ENCODE measurements around the gene TGFBI. TPM values are rescaled to one million over a fixed set of nuclear protein-coding genes. Genes with fewer than 3 reads are reported as not detected.

Gene TGFBI
- total RNA-seq, 4 donors from 2014 or later = 19.6 to 55.9 (median 38.5) TPM

DNA sequence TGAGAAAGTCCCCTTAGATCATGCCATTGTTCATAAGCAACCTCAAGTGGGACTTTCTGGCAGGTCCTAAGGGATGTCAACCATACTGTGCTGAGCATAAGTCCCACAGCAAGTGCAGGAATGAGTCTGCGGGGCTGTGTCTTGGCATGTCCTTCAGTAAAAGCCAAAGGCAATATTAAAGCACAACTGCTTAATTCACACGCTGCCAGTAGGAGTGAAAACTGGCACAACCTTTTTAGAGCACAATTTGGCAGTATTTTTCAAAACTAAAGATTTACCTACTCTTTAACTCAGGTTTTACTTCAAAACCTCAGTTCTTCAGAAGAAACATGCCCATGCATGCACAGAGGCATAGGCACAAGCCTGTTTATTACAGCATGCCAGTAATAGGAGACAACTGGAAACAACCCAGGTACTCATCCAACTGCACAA is 79.4 kb downstream of the TGFBI start:
- Histone ChIP-seq H3K36me3 (no peaks in the 10 kb centered on the region), H3K4me3 (replicated peaks in 1 of 3) (no peak overlapping the region), H3K27ac (no peak overlapping the region), H3K9me3 (no peaks in the 10 kb centered on the region), H3K27me3 (no peaks in the 10 kb centered on the region), H3K4me1 (peaks cover 17% of the 10 kb centered on the region in 2 donors)
- TF ChIP-seq, protein P1, sequence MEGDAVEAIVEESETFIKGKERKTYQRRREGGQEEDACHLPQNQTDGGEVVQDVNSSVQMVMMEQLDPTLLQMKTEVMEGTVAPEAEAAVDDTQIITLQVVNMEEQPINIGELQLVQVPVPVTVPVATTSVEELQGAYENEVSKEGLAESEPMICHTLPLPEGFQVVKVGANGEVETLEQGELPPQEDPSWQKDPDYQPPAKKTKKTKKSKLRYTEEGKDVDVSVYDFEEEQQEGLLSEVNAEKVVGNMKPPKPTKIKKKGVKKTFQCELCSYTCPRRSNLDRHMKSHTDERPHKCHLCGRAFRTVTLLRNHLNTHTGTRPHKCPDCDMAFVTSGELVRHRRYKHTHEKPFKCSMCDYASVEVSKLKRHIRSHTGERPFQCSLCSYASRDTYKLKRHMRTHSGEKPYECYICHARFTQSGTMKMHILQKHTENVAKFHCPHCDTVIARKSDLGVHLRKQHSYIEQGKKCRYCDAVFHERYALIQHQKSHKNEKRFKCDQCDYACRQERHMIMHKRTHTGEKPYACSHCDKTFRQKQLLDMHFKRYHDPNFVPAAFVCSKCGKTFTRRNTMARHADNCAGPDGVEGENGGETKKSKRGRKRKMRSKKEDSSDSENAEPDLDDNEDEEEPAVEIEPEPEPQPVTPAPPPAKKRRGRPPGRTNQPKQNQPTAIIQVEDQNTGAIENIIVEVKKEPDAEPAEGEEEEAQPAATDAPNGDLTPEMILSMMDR (IDR thresholded peaks at IDR 0.05) = no peak
- TF ChIP-seq POLR2A (IDR thresholded peaks at IDR 0.05) = no peak
- DNase-seq = no peak
- intact Hi-C loops (cut with DNase I) = no loop called here
- WGBS, 2 donors = 89 to 94% methylated on average over 2 of the region's 2 CpGs

DNA sequence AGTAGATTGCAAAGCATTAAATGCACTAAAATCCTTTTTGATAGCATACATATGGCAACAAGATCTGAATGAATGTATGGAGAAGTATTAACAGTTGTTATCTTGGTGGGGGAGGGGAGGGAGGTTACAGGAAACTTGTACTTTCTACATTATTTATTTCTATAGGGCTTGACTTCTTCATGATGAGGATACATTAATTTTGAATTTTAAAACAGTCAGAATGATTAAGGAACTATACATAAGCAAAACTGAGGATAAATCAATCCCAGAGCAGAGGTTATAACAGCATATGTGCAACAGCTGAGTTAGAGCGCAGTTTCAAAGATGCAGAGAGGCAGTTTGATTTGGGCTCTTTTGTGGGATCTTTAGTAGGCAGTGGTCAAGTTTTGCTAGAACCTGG is 80.0 kb downstream of the TGFBI start:
- H3K27me3 ChIP-seq = no peaks in the 10 kb centered on the region
- H3K4me1 ChIP-seq = peaks cover 11 to 13% of the 10 kb centered on the region in 2 donors

DNA sequence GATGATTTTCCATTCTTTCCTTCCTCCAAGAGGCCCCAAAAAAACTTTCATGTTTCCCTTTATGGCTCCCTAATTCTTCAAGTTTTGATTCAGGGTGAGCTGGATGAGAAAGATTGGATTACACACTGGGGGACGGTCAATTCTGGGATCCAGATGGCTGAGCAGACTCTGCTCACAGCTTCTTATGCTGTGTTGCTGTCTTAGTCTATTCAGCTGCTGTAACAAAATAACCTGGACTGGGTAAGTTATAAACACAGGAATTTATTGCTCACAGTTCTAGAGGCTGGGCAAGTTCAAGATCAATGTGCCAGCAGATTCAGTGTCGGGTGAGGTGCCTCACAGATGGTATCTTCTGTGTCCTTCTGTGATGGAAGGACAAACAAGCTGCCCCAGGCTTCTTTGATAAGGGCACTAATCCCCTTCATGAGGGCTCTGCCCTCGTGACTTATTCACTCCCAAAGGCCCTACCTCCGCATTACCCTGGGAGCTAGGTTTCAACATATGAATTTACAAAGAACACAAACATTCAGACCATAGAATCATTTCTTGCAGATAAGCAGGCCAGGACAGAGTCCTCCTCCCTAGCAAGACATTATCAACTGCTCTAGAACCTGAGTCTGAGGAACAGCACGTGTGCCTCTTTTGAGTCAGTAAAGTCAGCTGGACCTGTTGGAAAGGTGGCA is 80.8 kb downstream of the TGFBI start:
- H3K27ac ChIP-seq = no peak overlapping the region
- DNase-seq = no peak
- H3K36me3 ChIP-seq = no peaks in the 10 kb centered on the region
- H3K4me3 ChIP-seq (replicated peaks in 1 of 3) = no peak overlapping the region
- 89 to 93% methylated on average over 5 of the region's 5 CpGs for WGBS, 2 donors
- TF ChIP-seq POLR2A (IDR thresholded peaks at IDR 0.05) = no peak
- TF ChIP-seq, protein P1 (IDR thresholded peaks at IDR 0.05) = no peak
- H3K4me1 ChIP-seq = peaks cover 3 to 5% of the 10 kb centered on the region in 2 donors
- H3K9me3 ChIP-seq = no peaks in the 10 kb centered on the region
- intact Hi-C loops (cut with DNase I) = no loop called here
- no peaks in the 10 kb centered on the region for H3K27me3 ChIP-seq

More for the DNA sequence above, 80.0 kb downstream of the TGFBI start:
- Histone ChIP-seq H3K4me3 (replicated peaks in 1 of 3) (no peak overlapping the region), H3K27ac (no peak overlapping the region), H3K9me3 (no peaks in the 10 kb centered on the region), H3K36me3 (no peaks in the 10 kb centered on the region)
- TF ChIP-seq, protein P1 (IDR thresholded peaks at IDR 0.05) = no peak
- no peak for TF ChIP-seq POLR2A (IDR thresholded peaks at IDR 0.05)
- WGBS, 2 donors = 97 to 100% methylated on average over 1 of the region's 1 CpG
- DNase-seq = no peak
- intact Hi-C loops (cut with DNase I) = no loop called here

Small RNAs within 50 kb of the gene (small RNA-seq; reads per million reads assigned to genes)
- not detected for gene VTRNA2-1

Other genes with a start within 250 kb of the TGFBI start
- under 1 TPM in 1 of 4 donors, not detected in 3; 0.33 TPM for gene SLC25A48, start 194.3 kb upstream of the TGFBI start, total RNA-seq
- gene IL9, start 133.1 kb upstream of the TGFBI start, total RNA-seq = not detected
- not detected for gene LECT2, start 74.0 kb upstream of the TGFBI start, total RNA-seq
- 100 to 1,000 TPM in 1 of 4 donors, 10 to 100 TPM in 3; 51.8 to 122 (median 63.3) TPM for gene SMAD5, start 103.9 kb downstream of the TGFBI start, total RNA-seq
- gene SMIM32, start 164.2 kb downstream of the TGFBI start, total RNA-seq = under 1 TPM in 1 of 4 donors, not detected in 3; 0.44 TPM

All from thyroid gland (tissue), 4 donors.